SJSA1 (cell line): ENCODE results near the gene CAV3. TPM values are rescaled to one million over a fixed set of nuclear protein-coding genes. Genes with fewer than 3 reads are reported as not detected.

Experiments used
- DNase-seq, 2 experiments: peaks; one replicate each; pipeline ENCODE4 v3.0.0-alpha.2; 2015 to 2020; ENCODE audit warnings: low spot score in 2 of 2, low read depth in 1 of 2
- H3K27ac ChIP-seq: fragments of 250-450 bp; sonication (Bioruptor Pico); 2 replicates; pipeline ENCODE4 v1.5.1; 2020; ENCODE audit warnings: mild to moderate bottlenecking, moderate library complexity
- H3K27me3 ChIP-seq: fragments of 250-450 bp; sonication (Bioruptor Pico); replicated peaks from 2 replicates; pipeline ENCODE4 v1.5.1; 2020; ENCODE audit warnings: mild to moderate bottlenecking, moderate library complexity
- H3K36me3 ChIP-seq: fragments of 250-450 bp; sonication (Bioruptor Pico); 2 replicates; pipeline ENCODE4 v1.5.1; 2020; ENCODE audit warnings: mild to moderate bottlenecking
- H3K4me1 ChIP-seq: fragments of 250-450 bp; sonication (Bioruptor Pico); replicated peaks from 2 replicates; pipeline ENCODE4 v1.6.1; 2021; ENCODE audit warnings: mild to moderate bottlenecking
- H3K4me3 ChIP-seq: fragments of 250-450 bp; sonication (Bioruptor Pico); 2 replicates; pipeline ENCODE4 v1.5.1; 2020; ENCODE audit warnings: mild to moderate bottlenecking
- H3K9me3 ChIP-seq: fragments of 250-450 bp; sonication (Bioruptor Pico); replicated peaks from 2 replicates; pipeline ENCODE4 v1.5.1; 2020; ENCODE audit warnings: mild to moderate bottlenecking
- total RNA-seq: library from RNA; depleted of rRNA; stranded (reverse); fragments of >200 nt; shearing (Covaris generic); gene quantifications from 2 replicates; pipeline ENCODE4 v1.2.3, GENCODE V29; 2014; rRNA removed

CAV3 gene
- total RNA-seq, 1 experiment from 2014 or later = not detected

- DNase-seq = peak in 1 of 2 experiments; percentile 65
- no peak overlapping the region for H3K4me3 ChIP-seq
- no peaks in the 10 kb centered on the region for H3K9me3 ChIP-seq
- H3K36me3 ChIP-seq = no peaks in the 10 kb centered on the region
- H3K4me1 ChIP-seq = peaks cover 14% of the 10 kb centered on the region
- H3K27ac ChIP-seq = peak overlapping the region; percentile 51
- no peaks in the 10 kb centered on the region for H3K27me3 ChIP-seq
These were observed 42.8 kb downstream of the CAV3 start for GRCh38 chr3:8776406-8776805.

- H3K4me3 ChIP-seq = no peak overlapping the region
- H3K36me3 ChIP-seq = no peaks in the 10 kb centered on the region
- no peaks in the 10 kb centered on the region for H3K27me3 ChIP-seq
- no peak overlapping the region for H3K27ac ChIP-seq
- H3K4me1 ChIP-seq = peaks cover 14% of the 10 kb centered on the region
- H3K9me3 ChIP-seq = no peaks in the 10 kb centered on the region
- no peak for DNase-seq
These were observed 43.8 kb downstream of the CAV3 start for GRCh38 chr3:8777201-8777977.

- DNase-seq = no peak
These were observed 44.3 kb downstream of the CAV3 start for GRCh38 chr3:8777978-8778267.

GRCh38 chr3:8778475-8778874 is 44.9 kb downstream of the CAV3 start:
- Histone ChIP-seq H3K4me3 (no peak overlapping the region), H3K27ac (no peak overlapping the region), H3K4me1 (peaks cover 14% of the 10 kb centered on the region), H3K36me3 (no peaks in the 10 kb centered on the region), H3K9me3 (no peaks in the 10 kb centered on the region), H3K27me3 (no peaks in the 10 kb centered on the region)
- no peak for DNase-seq

More at GRCh38 chr3:8777978-8778267, 44.3 kb downstream of the CAV3 start:
- H3K27ac ChIP-seq = no peak overlapping the region
- H3K4me3 ChIP-seq = no peak overlapping the region
- no peaks in the 10 kb centered on the region for H3K27me3 ChIP-seq
- peaks cover 14% of the 10 kb centered on the region for H3K4me1 ChIP-seq
- no peaks in the 10 kb centered on the region for H3K9me3 ChIP-seq
- H3K36me3 ChIP-seq = no peaks in the 10 kb centered on the region

GRCh38 chr3:8780279-8780678 is 46.7 kb downstream of the CAV3 start:
- no peak for DNase-seq
- Histone ChIP-seq H3K27ac (no peak overlapping the region), H3K27me3 (no peaks in the 10 kb centered on the region), H3K36me3 (no peaks in the 10 kb centered on the region), H3K9me3 (no peaks in the 10 kb centered on the region), H3K4me1 (peaks cover 14% of the 10 kb centered on the region), H3K4me3 (no peak overlapping the region)

GRCh38 chr3:8784676-8785435 is 51.3 kb downstream of the CAV3 start:
- DNase-seq = no peak
- no peaks in the 10 kb centered on the region for H3K27me3 ChIP-seq
- H3K4me3 ChIP-seq = no peak overlapping the region
- no peaks in the 10 kb centered on the region for H3K9me3 ChIP-seq
- no peaks in the 10 kb centered on the region for H3K4me1 ChIP-seq
- no peaks in the 10 kb centered on the region for H3K36me3 ChIP-seq
- no peak overlapping the region for H3K27ac ChIP-seq

GRCh38 chr3:8790529-8790928 is 56.9 kb downstream of the CAV3 start:
- Histone ChIP-seq H3K4me1 (peaks cover 9% of the 10 kb centered on the region), H3K27ac (no peak overlapping the region), H3K4me3 (no peak overlapping the region), H3K36me3 (no peaks in the 10 kb centered on the region), H3K27me3 (no peaks in the 10 kb centered on the region), H3K9me3 (no peaks in the 10 kb centered on the region)
- DNase-seq = no peak

- Histone ChIP-seq H3K4me1 (peaks cover 9% of the 10 kb centered on the region), H3K27me3 (no peaks in the 10 kb centered on the region), H3K4me3 (no peak overlapping the region), H3K36me3 (no peaks in the 10 kb centered on the region), H3K9me3 (no peaks in the 10 kb centered on the region), H3K27ac (no peak overlapping the region)
- peak; percentile 12 to 61 for DNase-seq
These were observed 59.6 kb downstream of the CAV3 start for GRCh38 chr3:8793242-8793641.

GRCh38 chr3:8794247-8794646 is 60.6 kb downstream of the CAV3 start:
- no peak overlapping the region for H3K27ac ChIP-seq

More at GRCh38 chr3:8794247-8794646, 60.6 kb downstream of the CAV3 start:
- no peak overlapping the region for H3K4me3 ChIP-seq
- no peaks in the 10 kb centered on the region for H3K36me3 ChIP-seq
- H3K4me1 ChIP-seq = peaks cover 9% of the 10 kb centered on the region
- H3K27me3 ChIP-seq = no peaks in the 10 kb centered on the region
- no peak for DNase-seq
- H3K9me3 ChIP-seq = no peaks in the 10 kb centered on the region

Other genes starting within 250 kb of the CAV3 start
- gene LMCD1, start 232.0 kb upstream of the CAV3 start, total RNA-seq = 6.0 and 15.6 TPM in 2 replicates
- 0.11 TPM in 1 of 2 replicates, not detected in the other for gene SSUH2, start 89.0 kb upstream of the CAV3 start, total RNA-seq
- 4.4 and 5.3 TPM in 2 replicates for gene OXTR, start 35.8 kb downstream of the CAV3 start, total RNA-seq
- 25.5 and 25.6 TPM in 2 replicates for gene RAD18, start 229.7 kb downstream of the CAV3 start, total RNA-seq